Adrenal gland (tissue), 5 donors: ENCODE measurements around the gene MRPS33.

ENCODE experiments used
- CTCF ChIP-seq, 6 experiments: fragments of 450-650 bp in 4 of 6; fragments of 200-600 bp in 2 of 6; sonication (generic) in 1 of 6; IDR thresholded peaks; 1 replicate in 5 of 6; 2 replicates in 1 of 6; pipeline versions ENCODE4 v1.5.1 to v1.8.0; 2016 to 2021; ENCODE audit warnings: antibody characterized with exemption in 6 of 6, mild to moderate bottlenecking in 2 of 6, moderate library complexity in 1 of 6
- POLR2A ChIP-seq, 2 donors: fragments of 450-650 bp; IDR thresholded peaks; one replicate each; pipeline ENCODE4 v1.6.1; 2017; ENCODE audit warnings: antibody characterized with exemption in 2 of 2, mild to moderate bottlenecking in 2 of 2, moderate library complexity in 1 of 2
- donor health status: DM: no; HTN: no; CAD: no.

GRCh38 chr7:141016349-141016748 is 1.6 kb upstream of the MRPS33 start:
- TF ChIP-seq CTCF (IDR thresholded peaks at IDR 0.05): no peak
- TF ChIP-seq POLR2A (IDR thresholded peaks at IDR 0.05): no peak
